ENCODE data around the gene LAIR1.

DNA sequence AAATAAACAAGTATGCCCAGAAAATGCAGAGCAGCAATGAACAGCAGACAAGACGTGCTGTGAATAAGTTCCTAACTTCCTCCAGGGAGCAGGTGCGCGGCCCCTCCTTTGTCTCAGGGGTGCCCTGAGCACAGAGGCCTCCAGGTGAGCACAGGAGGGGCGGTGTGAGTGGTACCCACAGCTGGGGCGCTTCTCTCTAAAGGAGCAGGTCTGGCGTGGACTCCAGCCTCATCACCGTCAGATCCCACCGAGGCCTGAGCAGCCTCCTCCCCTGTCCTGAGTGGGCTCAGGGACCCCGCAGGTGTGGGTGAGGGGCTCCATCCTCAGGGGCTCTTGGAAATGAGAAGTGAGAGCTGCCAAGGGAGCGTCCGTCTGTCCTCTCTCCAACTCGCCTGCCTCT, 54.9 kb downstream of the LAIR1 start:
- TF ChIP-seq EZH2 (IDR thresholded peaks at IDR 0.05; ENCODE audit: borderline replicate concordance, low read length) (no peak), CTCF (conservative IDR thresholded peaks at IDR 0.05 in 1 of 2, IDR thresholded peaks at IDR 0.05 in 1 of 2; ENCODE audit: extremely low read depth in 1 of 2, insufficient read depth in 1 of 2, low read depth in 1 of 2, low read length in 2 of 2) (no peak)

All from mammary epithelial cell (primary cell).